Stomach (tissue), 9 donors: ENCODE data around the gene KANSL1. TPM values are rescaled to one million over a fixed set of nuclear protein-coding genes. Genes with fewer than 3 reads are reported as not detected.
A peak's percentile ranks its signal among the peaks of the same experiment; 100 is the strongest.

Experiments
- DNase-seq, 2 donors: peaks; one replicate each; pipeline versions ENCODE4 v3.0.0 to v3.0.0-alpha.2; 2013 to 2019
- H3K27ac ChIP-seq, 5 donors: fragments of 200-600 bp in 4 of 5; sonication (generic) in 4 of 5; one replicate each; pipeline ENCODE4 v1.5.1; 2013 to 2019; ENCODE audit warnings: mild to moderate bottlenecking in 1 of 5, moderate library complexity in 1 of 5
- H3K27me3 ChIP-seq, 3 donors: fragments of 200-600 bp; sonication (generic); one replicate each; pipeline ENCODE4 v1.5.1; 2017 to 2019; ENCODE audit warnings: mixed run types in 1 of 3
- H3K36me3 ChIP-seq, 4 donors: fragments of 200-600 bp; sonication (generic); 1 replicate in 3 of 4; 2 replicates in 1 of 4; pipeline ENCODE4 v1.5.1; 2016 to 2019
- H3K4me1 ChIP-seq, 4 donors: fragments of 200-600 bp; sonication (generic); one replicate each; pipeline ENCODE4 v1.5.1; 2016 to 2019
- H3K4me3 ChIP-seq, 4 donors: fragments of 200-600 bp; sonication (generic) in 3 of 4; one replicate each; pipeline ENCODE4 v1.5.1; 2016 to 2019; ENCODE audit warnings: mild to moderate bottlenecking in 1 of 4
- H3K9me3 ChIP-seq, 4 donors: fragments of 200-600 bp; sonication (generic); one replicate each; pipeline ENCODE4 v1.5.1; 2016 to 2019
- CTCF ChIP-seq, 7 experiments: fragments of 450-650 bp in 4 of 7; fragments of 200-600 bp in 3 of 7; sonication (generic) in 3 of 7; IDR thresholded peaks; one replicate each; pipeline ENCODE4 v1.5.1; 2016 to 2019; ENCODE audit warnings: antibody characterized with exemption in 7 of 7, control low read depth in 2 of 7, mild to moderate bottlenecking in 1 of 7
- EP300 ChIP-seq: sonication (generic); formaldehyde crosslinking; IDR thresholded peaks from one replicate; pipeline ENCODE4 v1.6.1; 2017; ENCODE audit warnings: antibody characterized with exemption
- POLR2A ChIP-seq, 4 donors: fragments of 450-650 bp; IDR thresholded peaks; one replicate each; pipeline ENCODE4 v1.6.1; 2016; ENCODE audit warnings: antibody characterized with exemption in 4 of 4, control low read depth in 2 of 4, mild to moderate bottlenecking in 1 of 4, moderate library complexity in 1 of 4
- POLR2AphosphoS5 ChIP-seq, 3 donors: sonication (generic); formaldehyde crosslinking; IDR thresholded peaks; one replicate each; pipeline ENCODE4 v1.6.1; 2016; ENCODE audit warnings: antibody characterized with exemption in 3 of 3
- WGBS, 5 donors: extraction: QIAGEN DNeasy Blood & Tissue Kit in 3 of 5; methylation state at CpG; one replicate each; pipeline versions ENCODE4 v1.1.5 to v1.1.7; 2013 to 2018; 5-methylcytosine and 5-hydroxymethylcytosine counted together
- intact Hi-C: fragments of 100-400 bp; cut with DNase I; formaldehyde crosslinking; loops from one replicate; pipeline ENCODE4 v1.15.1; 2023; ENCODE audit warnings: low total_unique reads
- polyA plus RNA-seq, 3 donors: library from polyadenylated mRNA; stranded (reverse); fragments of 200-250 nt; gene quantifications; one replicate each; pipeline ENCODE4 v1.2.3, GENCODE V29; 2013
- total RNA-seq, 5 donors: library from RNA; depleted of rRNA; stranded (reverse); fragments of >200 nt; gene quantifications; one replicate each; pipeline versions ENCODE4 v1.1.0 to v1.2.3, GENCODE V29; 2014 to 2016
- donor health status: healthy with polysubstance abuse.
- donor health status: Bipolar disorder and iron deficiency.
- donor health status: healthy.

Gene KANSL1
- total and polyA plus RNA-seq, 8 donors, result 9.2 to 288 (median 127) TPM

GRCh38 chr17:46193626-46194392 is 580 bp upstream of the KANSL1 start:
- no peaks in the 10 kb centered on the region for H3K27me3 ChIP-seq
- WGBS, 5 donors, result 0 to 1% (median 0%) methylated on average over 46 to 60 of the region's 60 CpGs
- H3K9me3 ChIP-seq, result no peaks in the 10 kb centered on the region
- peaks cover 26 to 62% (median 42%) of the 10 kb centered on the region in 4 donors for H3K4me1 ChIP-seq
- no peaks in the 10 kb centered on the region for H3K36me3 ChIP-seq
- intact Hi-C loops, result no loop called here
- peak; percentile 95 to 97 for DNase-seq
- peak overlapping the region; percentile 99 to 100 (median 100) for H3K27ac ChIP-seq
- H3K4me3 ChIP-seq, result peak overlapping the region; percentile 89 to 99 (median 94)
- TF ChIP-seq POLR2A (IDR thresholded peaks at IDR 0.05) (peak in 1 of 4 donors; percentile 52), POLR2AphosphoS5 (IDR thresholded peaks at IDR 0.05) (peak; percentile 49 to 78 (median 76)), CTCF (IDR thresholded peaks at IDR 0.05) (peak in 2 of 7 experiments; percentile 4 to 38), EP300 (no peak)

GRCh38 chr17:46192439-46193150 is 634 bp downstream of the KANSL1 start:
- 0 to 1% (median 0%) methylated on average over 17 to 55 of the region's 60 CpGs for WGBS, 5 donors

GRCh38 chr17:46192189-46192438 is 1.1 kb downstream of the KANSL1 start:
- WGBS, 5 donors, result 0 to 2% (median 1%) methylated on average over 7 of the region's 7 CpGs
- H3K27ac ChIP-seq, result peak overlapping the region; percentile 99 to 100 (median 100)
- intact Hi-C loops, result no loop called here

More at GRCh38 chr17:46192439-46193150, 634 bp downstream of the KANSL1 start:
- peak in 1 of 3 donors; percentile 51 for TF ChIP-seq POLR2AphosphoS5 (IDR thresholded peaks at IDR 0.05)
- no peak for TF ChIP-seq CTCF (IDR thresholded peaks at IDR 0.05)
- intact Hi-C loops, result no loop called here
- peak; percentile 57 to 92 for DNase-seq
- Histone ChIP-seq H3K9me3 (no peaks in the 10 kb centered on the region), H3K27ac (peak overlapping the region; percentile 99 to 100 (median 100)), H3K27me3 (no peaks in the 10 kb centered on the region), H3K4me3 (peak overlapping the region; percentile 89 to 99 (median 94)), H3K4me1 (peaks cover 37 to 64% (median 49%) of the 10 kb centered on the region in 4 donors), H3K36me3 (no peaks in the 10 kb centered on the region)

More at GRCh38 chr17:46192189-46192438, 1.1 kb downstream of the KANSL1 start:
- Histone ChIP-seq H3K36me3 (no peaks in the 10 kb centered on the region), H3K9me3 (no peaks in the 10 kb centered on the region), H3K27me3 (no peaks in the 10 kb centered on the region), H3K4me3 (peak overlapping the region; percentile 89 to 99 (median 94)), H3K4me1 (peaks cover 42 to 64% (median 51%) of the 10 kb centered on the region in 4 donors)
- TF ChIP-seq CTCF (IDR thresholded peaks at IDR 0.05), result no peak
- TF ChIP-seq POLR2AphosphoS5 (IDR thresholded peaks at IDR 0.05), result no peak
- TF ChIP-seq EP300, result no peak
- no peak for TF ChIP-seq POLR2A (IDR thresholded peaks at IDR 0.05)
- DNase-seq, result no peak
